CD8-positive, alpha-beta memory T cell (primary cell): ENCODE measurements around the gene SLC9A5. TPM values are rescaled to one million over a fixed set of nuclear protein-coding genes. Genes with fewer than 3 reads are reported as not detected.

Experiments
- CTCF ChIA-PET: fragments of 350-600 bp; sonication (Branson Sonifier 250); formaldehyde crosslinking; loops from one replicate; lab custom pipeline; 2021; ENCODE audit warnings: antibody characterized with exemption; lab: Charles Lee
- POLR2A ChIA-PET: fragments of 350-600 bp; sonication (Branson Sonifier 250); formaldehyde crosslinking; loops from one replicate; lab custom pipeline; 2021; ENCODE audit warnings: antibody characterized with exemption; lab: Charles Lee
- DNase-seq, 5 donors: peaks; one replicate each; pipeline versions ENCODE4 v3.0.0 to v3.0.0-alpha.2; 2020 to 2022; ENCODE audit warnings: mixed read lengths in 1 of 5
- H3K27ac ChIP-seq: one replicate; pipeline ENCODE4 v1.7.0; 2013; ENCODE audit warnings: low read depth, mild to moderate bottlenecking, low read length, moderate library complexity
- H3K27me3 ChIP-seq: 2 replicates; pipeline ENCODE4 v1.7.0; 2013; ENCODE audit warnings: low read length, mild to moderate bottlenecking; ENCODE audit not compliant: insufficient read depth, poor library complexity, severe bottlenecking
- H3K36me3 ChIP-seq: 2 replicates; pipeline ENCODE4 v1.7.0; 2013; ENCODE audit warnings: mild to moderate bottlenecking, low read length, moderate library complexity; ENCODE audit not compliant: insufficient read depth
- H3K4me1 ChIP-seq: 2 replicates; pipeline ENCODE4 v1.7.0; 2013; ENCODE audit warnings: mild to moderate bottlenecking, low read length, moderate library complexity; ENCODE audit not compliant: insufficient read depth
- H3K4me3 ChIP-seq: 2 replicates; pipeline ENCODE4 v1.7.0; 2013; ENCODE audit warnings: mild to moderate bottlenecking, low read length
- H3K9me3 ChIP-seq: 2 replicates; pipeline ENCODE4 v1.7.0; 2013; ENCODE audit warnings: mild to moderate bottlenecking, low read length
- H3K27ac Mint-ChIP-seq, 8 donors: one replicate each; pipeline ENCODE4 v1.8.0; 2020 to 2021; ENCODE audit warnings: mixed read lengths in 8 of 8, mild to moderate bottlenecking in 6 of 8, inconsistent platforms in 3 of 8, moderate library complexity in 3 of 8
- H3K27me3 Mint-ChIP-seq, 2 donors: one replicate each; pipeline ENCODE4 v1.8.0; 2020 to 2021; ENCODE audit warnings: mixed read lengths in 2 of 2, mild to moderate bottlenecking in 1 of 2, moderate library complexity in 1 of 2
- H3K36me3 Mint-ChIP-seq, 3 donors: one replicate each; pipeline ENCODE4 v1.8.0; 2020 to 2021; ENCODE audit warnings: mixed read lengths in 3 of 3, inconsistent platforms in 1 of 3, mild to moderate bottlenecking in 1 of 3
- H3K4me1 Mint-ChIP-seq, 3 donors: one replicate each; pipeline ENCODE4 v1.8.0; 2020 to 2021; ENCODE audit warnings: mixed read lengths in 3 of 3, inconsistent platforms in 1 of 3, mild to moderate bottlenecking in 1 of 3
- H3K4me3 Mint-ChIP-seq, 7 donors: one replicate each; pipeline ENCODE4 v1.8.0; 2020 to 2021; ENCODE audit warnings: mixed read lengths in 7 of 7, mild to moderate bottlenecking in 6 of 7, moderate library complexity in 4 of 7, inconsistent platforms in 2 of 7
- H3K9me3 Mint-ChIP-seq, 5 donors: one replicate each; pipeline ENCODE4 v1.8.0; 2020 to 2022; ENCODE audit warnings: mixed read lengths in 5 of 5, mild to moderate bottlenecking in 3 of 5, moderate library complexity in 2 of 5, inconsistent platforms in 1 of 5
- polyA plus RNA-seq: library from polyadenylated mRNA; unstranded; fragments of 300-500 nt; fragmentation: Illumina TruSeq; gene quantifications from one replicate; pipeline ENCODE4 v1.2.3, GENCODE V29; 2021
- total RNA-seq, 2 experiments: library from RNA; stranded (reverse); gene quantifications; one replicate each; pipeline ENCODE4 v1.2.3, GENCODE V29; 2021

The SLC9A5 gene
- total and polyA plus RNA-seq, 3 experiments from 2014 or later, result 5.2 TPM; not detected in 1

GRCh38 chr16:67270931-67271338 is 22.2 kb downstream of the SLC9A5 start:
- Histone ChIP-seq H3K27me3 (no peaks in the 10 kb centered on the region), H3K4me3 (no peak overlapping the region), H3K27ac (no peak overlapping the region), H3K9me3 (no peaks in the 10 kb centered on the region), H3K4me1 (no peaks in the 10 kb centered on the region), H3K36me3 (no peaks in the 10 kb centered on the region)
- no peak overlapping the region for H3K4me3 Mint-ChIP-seq
- POLR2A ChIA-PET, result no interaction called here
- H3K36me3 Mint-ChIP-seq, result peaks cover 0 to 6% (median 2%) of the 10 kb centered on the region in 3 donors
- H3K27me3 Mint-ChIP-seq, result peaks cover 0 to 3% of the 10 kb centered on the region in 2 donors
- CTCF ChIA-PET, result no interaction called here
- peaks cover 0 to 2% (median 2%) of the 10 kb centered on the region in 3 donors for H3K4me1 Mint-ChIP-seq
- H3K9me3 Mint-ChIP-seq, result no peaks in the 10 kb centered on the region
- H3K27ac Mint-ChIP-seq, result no peak overlapping the region
- DNase-seq, result peak in 1 of 5 donors; percentile 38

GRCh38 chr16:67271446-67271845 is 22.7 kb downstream of the SLC9A5 start:
- CTCF ChIA-PET, result no interaction called here
- H3K27me3 ChIP-seq, result no peaks in the 10 kb centered on the region

GRCh38 chr16:67275321-67275720 is 26.5 kb downstream of the SLC9A5 start:
- Mint-ChIP-seq H3K4me3 (no peak overlapping the region), H3K4me1 (peaks cover 8 to 22% (median 16%) of the 10 kb centered on the region in 3 donors), H3K36me3 (peaks cover 0 to 21% (median 5%) of the 10 kb centered on the region in 3 donors), H3K27me3 (no peaks in the 10 kb centered on the region), H3K27ac (peak overlapping the region in 1 of 8 donors; percentile 32), H3K9me3 (no peaks in the 10 kb centered on the region)
- peaks cover 17% of the 10 kb centered on the region for H3K4me1 ChIP-seq
- no peak overlapping the region for H3K4me3 ChIP-seq
- no peaks in the 10 kb centered on the region for H3K9me3 ChIP-seq
- DNase-seq, result no peak
- H3K36me3 ChIP-seq, result no peaks in the 10 kb centered on the region
- no peak overlapping the region for H3K27ac ChIP-seq
- H3K27me3 ChIP-seq, result no peaks in the 10 kb centered on the region
- ChIA-PET CTCF (no interaction called here), POLR2A (no interaction called here)

More at GRCh38 chr16:67271446-67271845, 22.7 kb downstream of the SLC9A5 start:
- H3K4me3 ChIP-seq, result no peak overlapping the region
- Mint-ChIP-seq H3K4me1 (peaks cover 1 to 4% (median 2%) of the 10 kb centered on the region in 3 donors), H3K27ac (no peak overlapping the region), H3K27me3 (no peaks in the 10 kb centered on the region), H3K36me3 (peaks cover 0 to 11% (median 2%) of the 10 kb centered on the region in 3 donors), H3K9me3 (no peaks in the 10 kb centered on the region), H3K4me3 (no peak overlapping the region)
- no peaks in the 10 kb centered on the region for H3K9me3 ChIP-seq
- DNase-seq, result peak in 1 of 5 donors; percentile 35
- H3K27ac ChIP-seq, result no peak overlapping the region
- POLR2A ChIA-PET, result no interaction called here
- H3K4me1 ChIP-seq, result no peaks in the 10 kb centered on the region
- H3K36me3 ChIP-seq, result no peaks in the 10 kb centered on the region

- peak in 1 of 5 donors; percentile 8 for DNase-seq
- Histone ChIP-seq H3K9me3 (no peaks in the 10 kb centered on the region), H3K27ac (peak overlapping the region; percentile 67), H3K4me1 (peaks cover 17% of the 10 kb centered on the region), H3K27me3 (no peaks in the 10 kb centered on the region), H3K4me3 (no peak overlapping the region), H3K36me3 (no peaks in the 10 kb centered on the region)
- Mint-ChIP-seq H3K4me3 (peak overlapping the region; percentile 15 to 87 (median 55)), H3K27ac (peak overlapping the region in 5 of 8 donors; percentile 43 to 71 (median 63)), H3K36me3 (peaks cover 0 to 21% (median 5%) of the 10 kb centered on the region in 3 donors), H3K27me3 (no peaks in the 10 kb centered on the region), H3K9me3 (no peaks in the 10 kb centered on the region), H3K4me1 (peaks cover 8 to 22% (median 16%) of the 10 kb centered on the region in 3 donors)
- CTCF ChIA-PET, result interaction anchor here (1.1 to 1.6 kb wide), 3 partner anchors 9 to 139 kb away, joined by 3 to 4 read pairs (median 3); partner anchors contain the start of gene ZDHHC1
- POLR2A ChIA-PET, result no interaction called here
These were observed 28.7 kb downstream of the SLC9A5 start for GRCh38 chr16:67277294-67277998.

- DNase-seq, result peak in 1 of 5 donors; percentile 22
- H3K27ac Mint-ChIP-seq, result peak overlapping the region in 6 of 8 donors; percentile 60 to 89 (median 77)
- POLR2A ChIA-PET, result interaction anchor here (0.6 kb wide), 1 partner anchor 652 kb away, joined by 3 read pairs; no protein-coding TSS in a partner anchor
- peaks cover 0 to 21% (median 5%) of the 10 kb centered on the region in 3 donors for H3K36me3 Mint-ChIP-seq
- no peaks in the 10 kb centered on the region for H3K27me3 Mint-ChIP-seq
- H3K4me1 Mint-ChIP-seq, result peaks cover 8 to 22% (median 16%) of the 10 kb centered on the region in 3 donors
- peak overlapping the region; percentile 67 for H3K27ac ChIP-seq
- H3K27me3 ChIP-seq, result no peaks in the 10 kb centered on the region
- H3K9me3 Mint-ChIP-seq, result no peaks in the 10 kb centered on the region
- H3K4me1 ChIP-seq, result peaks cover 17% of the 10 kb centered on the region
- H3K36me3 ChIP-seq, result no peaks in the 10 kb centered on the region
- H3K4me3 ChIP-seq, result peak overlapping the region; percentile 79
- CTCF ChIA-PET, result interaction anchor here (0.6 to 1.6 kb wide), 8 partner anchors 9 to 124 kb away, joined by 3 to 4 read pairs (median 3); no protein-coding TSS in a partner anchor
- H3K4me3 Mint-ChIP-seq, result peak overlapping the region; percentile 77 to 89 (median 81)
- H3K9me3 ChIP-seq, result no peaks in the 10 kb centered on the region
These were observed 29.4 kb downstream of the SLC9A5 start for GRCh38 chr16:67277999-67278772.

GRCh38 chr16:67278773-67279295 is 30.1 kb downstream of the SLC9A5 start:
- Mint-ChIP-seq H3K9me3 (no peaks in the 10 kb centered on the region), H3K27me3 (no peaks in the 10 kb centered on the region), H3K36me3 (peaks cover 0 to 19% (median 5%) of the 10 kb centered on the region in 3 donors), H3K4me3 (peak overlapping the region; percentile 77 to 89 (median 81)), H3K27ac (peak overlapping the region in 5 of 8 donors; percentile 60 to 89 (median 83)), H3K4me1 (peaks cover 10 to 22% (median 16%) of the 10 kb centered on the region in 3 donors)
- H3K4me3 ChIP-seq, result peak overlapping the region; percentile 79
- H3K4me1 ChIP-seq, result peaks cover 17% of the 10 kb centered on the region
- H3K9me3 ChIP-seq, result no peaks in the 10 kb centered on the region
- no peaks in the 10 kb centered on the region for H3K27me3 ChIP-seq
- peak overlapping the region; percentile 67 for H3K27ac ChIP-seq
- CTCF ChIA-PET, result interaction anchor here (0.6 to 1.2 kb wide), 6 partner anchors 9 to 55 kb away, joined by 3 to 4 read pairs (median 3); no protein-coding TSS in a partner anchor
- peak in 3 of 5 donors; percentile 36 to 65 (median 40) for DNase-seq
- H3K36me3 ChIP-seq, result no peaks in the 10 kb centered on the region
- POLR2A ChIA-PET, result interaction anchor here (0.6 kb wide), 2 partner anchors 11 to 652 kb away, joined by 3 to 5 read pairs; no protein-coding TSS in a partner anchor

GRCh38 chr16:67279296-67280089 is 30.7 kb downstream of the SLC9A5 start, which contains the start of gene PLEKHG4:
Gene PLEKHG4 (plus strand): TSS chr16:67279532. CDS start chr16:67280045, 513 bp downstream.
- Histone ChIP-seq H3K27ac (peak within 1 kb of the TSS; percentile 67), H3K27me3 (no peaks in the 10 kb centered on the region), H3K4me3 (peak within 1 kb of the TSS; percentile 79), H3K36me3 (no peaks in the 10 kb centered on the region), H3K4me1 (peaks cover 17% of the 10 kb centered on the region), H3K9me3 (no peaks in the 10 kb centered on the region)
- peak within 1 kb of the TSS; percentile 77 to 89 (median 81) for H3K4me3 Mint-ChIP-seq
- no peaks in the 10 kb centered on the region for H3K27me3 Mint-ChIP-seq
- CTCF ChIA-PET, result interaction anchor here (0.9 to 2.0 kb wide), 5 partner anchors 8 to 51 kb away, joined by 3 to 4 read pairs (median 3); no protein-coding TSS in a partner anchor
- peak within 1 kb of the TSS in 5 of 8 donors; percentile 67 to 89 (median 83) for H3K27ac Mint-ChIP-seq
- POLR2A ChIA-PET, result interaction anchor here (0.6 kb wide), 2 partner anchors 11 to 241 kb away, joined by 3 to 5 read pairs; no protein-coding TSS in a partner anchor
- H3K9me3 Mint-ChIP-seq, result no peaks in the 10 kb centered on the region
- peaks cover 0 to 19% (median 3%) of the 10 kb centered on the region in 3 donors for H3K36me3 Mint-ChIP-seq
- peak; percentile 69 to 84 (median 71) for DNase-seq
- H3K4me1 Mint-ChIP-seq, result peaks cover 10 to 22% (median 16%) of the 10 kb centered on the region in 3 donors
